Breast epithelium (tissue), 3 donors: Measurements from ENCODE around the gene ADGRB2.

Source experiments
- POLR2AphosphoS5 ChIP-seq, 3 donors: sonication (generic); formaldehyde crosslinking; IDR thresholded peaks; one replicate each; pipeline ENCODE4 v1.6.1; 2017; ENCODE audit warnings: antibody characterized with exemption in 3 of 3
- TF ChIP-seq, protein P1 (sequence below), 3 donors: fragments of 450-650 bp; IDR thresholded peaks; one replicate each; pipeline ENCODE4 v1.5.1; 2016 to 2017; ENCODE audit warnings: antibody characterized with exemption in 3 of 3, mild to moderate bottlenecking in 3 of 3, moderate library complexity in 3 of 3

DNA sequence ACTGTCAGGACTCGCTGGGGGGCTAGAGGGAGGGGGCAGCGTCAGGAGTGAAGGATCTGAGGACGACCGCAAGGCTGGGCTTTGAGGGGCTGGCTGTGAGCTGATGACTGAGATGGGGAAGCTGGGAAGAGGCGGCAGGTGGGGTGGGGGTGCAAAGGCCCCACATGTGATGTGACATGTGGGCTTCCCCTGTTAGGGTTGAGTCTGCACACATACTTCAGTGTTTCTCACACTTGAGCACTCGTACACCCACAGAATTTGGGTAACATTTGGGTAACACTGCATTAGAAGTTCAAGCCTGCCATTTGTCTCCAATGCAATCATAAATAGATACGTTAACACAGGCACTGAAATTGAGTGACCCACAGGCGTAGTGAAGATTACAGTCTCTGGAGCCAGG lies 76.5 kb downstream of the ADGRB2 start:
- TF ChIP-seq, protein P1, sequence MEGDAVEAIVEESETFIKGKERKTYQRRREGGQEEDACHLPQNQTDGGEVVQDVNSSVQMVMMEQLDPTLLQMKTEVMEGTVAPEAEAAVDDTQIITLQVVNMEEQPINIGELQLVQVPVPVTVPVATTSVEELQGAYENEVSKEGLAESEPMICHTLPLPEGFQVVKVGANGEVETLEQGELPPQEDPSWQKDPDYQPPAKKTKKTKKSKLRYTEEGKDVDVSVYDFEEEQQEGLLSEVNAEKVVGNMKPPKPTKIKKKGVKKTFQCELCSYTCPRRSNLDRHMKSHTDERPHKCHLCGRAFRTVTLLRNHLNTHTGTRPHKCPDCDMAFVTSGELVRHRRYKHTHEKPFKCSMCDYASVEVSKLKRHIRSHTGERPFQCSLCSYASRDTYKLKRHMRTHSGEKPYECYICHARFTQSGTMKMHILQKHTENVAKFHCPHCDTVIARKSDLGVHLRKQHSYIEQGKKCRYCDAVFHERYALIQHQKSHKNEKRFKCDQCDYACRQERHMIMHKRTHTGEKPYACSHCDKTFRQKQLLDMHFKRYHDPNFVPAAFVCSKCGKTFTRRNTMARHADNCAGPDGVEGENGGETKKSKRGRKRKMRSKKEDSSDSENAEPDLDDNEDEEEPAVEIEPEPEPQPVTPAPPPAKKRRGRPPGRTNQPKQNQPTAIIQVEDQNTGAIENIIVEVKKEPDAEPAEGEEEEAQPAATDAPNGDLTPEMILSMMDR (IDR thresholded peaks at IDR 0.05) = no peak
- TF ChIP-seq POLR2AphosphoS5 (IDR thresholded peaks at IDR 0.05) = no peak
